ENCODE results near the gene THBS2. TPM values are rescaled to one million over a fixed set of nuclear protein-coding genes. Genes with fewer than 3 reads are reported as not detected.

THBS2 gene
- total and polyA plus RNA-seq, 2 donors (not counting 3 experiments of a cell fraction or from before 2014, with no cell fraction given): 0.08 TPM; not detected in 1

DNA sequence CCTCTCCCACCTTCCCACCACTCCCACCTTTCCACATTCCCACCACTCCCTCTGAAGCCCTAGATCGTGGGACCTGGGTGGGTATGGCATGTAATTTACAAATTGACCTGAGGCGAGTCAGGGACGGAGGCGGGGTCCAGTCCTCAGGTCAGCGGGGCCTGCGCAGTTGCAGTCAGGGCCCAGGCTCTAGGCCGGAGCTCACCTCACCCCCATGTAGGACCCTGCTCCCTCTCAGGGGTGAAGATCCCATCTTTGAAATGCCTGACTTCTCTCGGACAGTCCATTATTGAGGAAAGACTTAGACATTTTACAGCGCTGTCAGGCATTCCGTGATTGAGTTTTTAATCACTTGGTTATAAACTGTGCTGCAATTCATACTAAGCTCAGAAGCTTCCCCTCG, 10.5 kb downstream of the THBS2 start:
- no peaks in the 10 kb centered on the region for H3K9me3 ChIP-seq (replicated peaks; ENCODE audit: control insufficient read depth, insufficient read depth, low read length)
- ChIA-PET CTCF (no interaction called here), POLR2A (no interaction called here)
- H3K4me3 ChIP-seq (replicated peaks in 1 of 3; ENCODE audit: insufficient read depth in 1 of 3, low read depth in 1 of 3, low read length in 3 of 3): no peak overlapping the region
- intact Hi-C loops (cut with micrococcal nuclease): no loop called here
- H3K27me3 ChIP-seq (ENCODE audit: control insufficient read depth in 2 of 2, insufficient read depth in 2 of 2, low read length in 2 of 2): no peaks in the 10 kb centered on the region
- H3K4me1 ChIP-seq (ENCODE audit: control insufficient read depth, extremely low read depth, insufficient read depth, low read length): no peaks in the 10 kb centered on the region
- dilution Hi-C loops (cut with MboI; ENCODE audit: extremely low pct_ligation_motif_present, low sequenced_read_pairs): no loop called here
- no peaks in the 10 kb centered on the region for H3K9me1 ChIP-seq (replicated peaks; ENCODE audit: control insufficient read depth, extremely low read depth, insufficient read depth, low read length)
- H3K4me2 ChIP-seq (ENCODE audit: insufficient read depth, low read length): no peak overlapping the region
- no peak for DNase-seq (ENCODE audit: low read depth, low spot score)
- BruUV-seq (replicated peaks): no TSS peak
- H3K79me2 ChIP-seq (ENCODE audit: control insufficient read depth, insufficient read depth, low read length): no peaks in the 10 kb centered on the region
- no peaks in the 10 kb centered on the region for H3K36me3 ChIP-seq (ENCODE audit: control insufficient read depth in 2 of 2, extremely low read depth in 1 of 2, insufficient read depth in 2 of 2, low read length in 2 of 2)
- no peak overlapping the region for H2AFZ ChIP-seq (ENCODE audit: low read depth, low read length)
- H3K9ac ChIP-seq (replicated peaks; ENCODE audit: extremely low read depth, insufficient read depth, low read length): no peak overlapping the region
- no peak overlapping the region for H3K27ac ChIP-seq (ENCODE audit: insufficient read depth, low read depth, low read length)
- FAIRE-seq: no peak
- H4K20me1 ChIP-seq (replicated peaks; ENCODE audit: control insufficient read depth, extremely low read depth, insufficient read depth, low read length): no peaks in the 10 kb centered on the region
- TF ChIP-seq, protein P1, sequence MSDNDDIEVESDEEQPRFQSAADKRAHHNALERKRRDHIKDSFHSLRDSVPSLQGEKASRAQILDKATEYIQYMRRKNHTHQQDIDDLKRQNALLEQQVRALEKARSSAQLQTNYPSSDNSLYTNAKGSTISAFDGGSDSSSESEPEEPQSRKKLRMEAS (IDR thresholded peaks at IDR 0.05; ENCODE audit: insufficient read depth, insufficient read length): no peak
- no peak for TF ChIP-seq GATA2 (IDR thresholded peaks at IDR 0.05; ENCODE audit: insufficient read depth, insufficient read length, low read depth, low read length)
- no peak for TF ChIP-seq MYC (IDR thresholded peaks at IDR 0.05; ENCODE audit: low read depth, low read length)
- no peak for TF ChIP-seq EZH2 (IDR thresholded peaks at IDR 0.05; ENCODE audit: borderline replicate concordance, low read depth, low read length, severe bottlenecking)
- TF ChIP-seq POLR2AphosphoS5 (IDR thresholded peaks at IDR 0.05; ENCODE audit: insufficient read depth, low read depth, low read length): no peak
- TF ChIP-seq JUN (IDR thresholded peaks at IDR 0.05; ENCODE audit: borderline replicate concordance, insufficient read depth, insufficient read length, low read depth): no peak
- no peak for TF ChIP-seq POLR2A (IDR thresholded peaks at IDR 0.05; ENCODE audit: low read depth, low read length)
- no peak for TF ChIP-seq FOS (IDR thresholded peaks at IDR 0.05; ENCODE audit: borderline replicate concordance, insufficient read depth, low read length)
- TF ChIP-seq, protein P2, sequence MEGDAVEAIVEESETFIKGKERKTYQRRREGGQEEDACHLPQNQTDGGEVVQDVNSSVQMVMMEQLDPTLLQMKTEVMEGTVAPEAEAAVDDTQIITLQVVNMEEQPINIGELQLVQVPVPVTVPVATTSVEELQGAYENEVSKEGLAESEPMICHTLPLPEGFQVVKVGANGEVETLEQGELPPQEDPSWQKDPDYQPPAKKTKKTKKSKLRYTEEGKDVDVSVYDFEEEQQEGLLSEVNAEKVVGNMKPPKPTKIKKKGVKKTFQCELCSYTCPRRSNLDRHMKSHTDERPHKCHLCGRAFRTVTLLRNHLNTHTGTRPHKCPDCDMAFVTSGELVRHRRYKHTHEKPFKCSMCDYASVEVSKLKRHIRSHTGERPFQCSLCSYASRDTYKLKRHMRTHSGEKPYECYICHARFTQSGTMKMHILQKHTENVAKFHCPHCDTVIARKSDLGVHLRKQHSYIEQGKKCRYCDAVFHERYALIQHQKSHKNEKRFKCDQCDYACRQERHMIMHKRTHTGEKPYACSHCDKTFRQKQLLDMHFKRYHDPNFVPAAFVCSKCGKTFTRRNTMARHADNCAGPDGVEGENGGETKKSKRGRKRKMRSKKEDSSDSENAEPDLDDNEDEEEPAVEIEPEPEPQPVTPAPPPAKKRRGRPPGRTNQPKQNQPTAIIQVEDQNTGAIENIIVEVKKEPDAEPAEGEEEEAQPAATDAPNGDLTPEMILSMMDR (IDR thresholded peaks at IDR 0.05; ENCODE audit: extremely low read depth in 1 of 2, insufficient read depth in 1 of 2, low read depth in 1 of 2, low read length in 2 of 2): no peak
